ENCODE data around the gene CLASP1. TPM values are rescaled to one million over a fixed set of nuclear protein-coding genes. Genes with fewer than 3 reads are reported as not detected.
A peak's percentile ranks its signal among the peaks of the same experiment; 100 is the strongest.
"Not testable (repeated sequence)": the region's sequence is repeated elsewhere in the genome, so short reads cannot be mapped to it uniquely, and the experiment has no call there.

The CLASP1 gene
- total RNA-seq, 1 experiment from 2014 or later, result 81.9 TPM

GRCh38 chr2:121695171-121695451 is 45.8 kb upstream of the CLASP1 start:
- Mint-ChIP-seq H3K36me3 (ENCODE audit: insufficient read depth, unreplicated experiment) (no peaks in the 10 kb centered on the region), H3K4me3 (ENCODE audit: unreplicated experiment) (no peak overlapping the region), H3K9me3 (ENCODE audit: unreplicated experiment) (no peaks in the 10 kb centered on the region), H3K4me1 (ENCODE audit: insufficient read depth, unreplicated experiment) (peaks cover 26% of the 10 kb centered on the region), H3K27me3 (ENCODE audit: insufficient read depth, unreplicated experiment) (no peaks in the 10 kb centered on the region), H3K27ac (ENCODE audit: low read depth, unreplicated experiment) (no peak overlapping the region)
- TF ChIP-seq CTCF (IDR thresholded peaks at IDR 0.05; ENCODE audit: unreplicated experiment), result no peak
- intact Hi-C loops (cut with micrococcal nuclease), result no loop called here
- ChIA-PET POLR2A (interaction anchor here (0.8 to 2.8 kb wide), 4 partner anchors 13 to 100 kb away, joined by 3 to 9 read pairs (median 6); partner anchors contain the start of gene CLASP1), CTCF (no interaction called here)
- no TSS peak for BruUV-seq (replicated peaks)
- DNase-seq (ENCODE audit: unreplicated experiment), result no peak

- ChIA-PET CTCF (interaction anchor here (0.6 kb wide), 1 partner anchor 164 kb away, joined by 3 read pairs; the partner anchor contains the start of gene RNU4ATAC), POLR2A (interaction anchor here (0.6 to 2.8 kb wide), 5 partner anchors 13 to 163 kb away, joined by 3 to 9 read pairs (median 4); partner anchors contain the start of gene CLASP1)
- BruUV-seq (replicated peaks), result no TSS peak
These were observed 45.3 kb upstream of the CLASP1 start for GRCh38 chr2:121694398-121695170.

GRCh38 chr2:121690572-121690971 is 41.3 kb upstream of the CLASP1 start:
- intact Hi-C loops (cut with micrococcal nuclease); POLR2A ChIA-PET; H3K36me3 Mint-ChIP-seq (ENCODE audit: insufficient read depth, unreplicated experiment); BruUV-seq (replicated peaks); H3K4me3 Mint-ChIP-seq (ENCODE audit: unreplicated experiment); H3K4me1 Mint-ChIP-seq (ENCODE audit: insufficient read depth, unreplicated experiment); H3K27me3 Mint-ChIP-seq (ENCODE audit: insufficient read depth, unreplicated experiment); H3K27ac Mint-ChIP-seq (ENCODE audit: low read depth, unreplicated experiment); H3K9me3 Mint-ChIP-seq (ENCODE audit: unreplicated experiment); CTCF ChIA-PET; DNase-seq (ENCODE audit: unreplicated experiment): not testable (repeated sequence)

More at GRCh38 chr2:121694398-121695170, 45.3 kb upstream of the CLASP1 start:
- intact Hi-C loops (cut with micrococcal nuclease), result no loop called here
- H3K9me3 Mint-ChIP-seq (ENCODE audit: unreplicated experiment), result no peaks in the 10 kb centered on the region
- H3K27me3 Mint-ChIP-seq (ENCODE audit: insufficient read depth, unreplicated experiment), result no peaks in the 10 kb centered on the region
- TF ChIP-seq CTCF (IDR thresholded peaks at IDR 0.05; ENCODE audit: unreplicated experiment), result no peak
- peak; percentile 48 for DNase-seq (ENCODE audit: unreplicated experiment)
- H3K27ac Mint-ChIP-seq (ENCODE audit: low read depth, unreplicated experiment), result peak overlapping the region; percentile 19
- no peak overlapping the region for H3K4me3 Mint-ChIP-seq (ENCODE audit: unreplicated experiment)
- no peaks in the 10 kb centered on the region for H3K36me3 Mint-ChIP-seq (ENCODE audit: insufficient read depth, unreplicated experiment)
- H3K4me1 Mint-ChIP-seq (ENCODE audit: insufficient read depth, unreplicated experiment), result peaks cover 21% of the 10 kb centered on the region

- no TSS peak for BruUV-seq (replicated peaks)
- no peaks in the 10 kb centered on the region for H3K27me3 Mint-ChIP-seq (ENCODE audit: insufficient read depth, unreplicated experiment)
- no peak for TF ChIP-seq CTCF (IDR thresholded peaks at IDR 0.05; ENCODE audit: unreplicated experiment)
- DNase-seq (ENCODE audit: unreplicated experiment), result no peak
- CTCF ChIA-PET, result interaction anchor here (0.7 to 0.8 kb wide), 2 partner anchors 14 to 25 kb away, joined by 3 read pairs; no protein-coding TSS in a partner anchor
- H3K4me1 Mint-ChIP-seq (ENCODE audit: insufficient read depth, unreplicated experiment), result peaks cover 4% of the 10 kb centered on the region
- no peaks in the 10 kb centered on the region for H3K36me3 Mint-ChIP-seq (ENCODE audit: insufficient read depth, unreplicated experiment)
- no peak overlapping the region for H3K4me3 Mint-ChIP-seq (ENCODE audit: unreplicated experiment)
- no peaks in the 10 kb centered on the region for H3K9me3 Mint-ChIP-seq (ENCODE audit: unreplicated experiment)
- POLR2A ChIA-PET, result no interaction called here
- intact Hi-C loops (cut with micrococcal nuclease), result no loop called here
- no peak overlapping the region for H3K27ac Mint-ChIP-seq (ENCODE audit: low read depth, unreplicated experiment)
These were observed 40.8 kb upstream of the CLASP1 start for GRCh38 chr2:121690095-121690494.

All from MCF 10A (cell line).